ENCODE results near the gene SLAIN2.

DNA sequence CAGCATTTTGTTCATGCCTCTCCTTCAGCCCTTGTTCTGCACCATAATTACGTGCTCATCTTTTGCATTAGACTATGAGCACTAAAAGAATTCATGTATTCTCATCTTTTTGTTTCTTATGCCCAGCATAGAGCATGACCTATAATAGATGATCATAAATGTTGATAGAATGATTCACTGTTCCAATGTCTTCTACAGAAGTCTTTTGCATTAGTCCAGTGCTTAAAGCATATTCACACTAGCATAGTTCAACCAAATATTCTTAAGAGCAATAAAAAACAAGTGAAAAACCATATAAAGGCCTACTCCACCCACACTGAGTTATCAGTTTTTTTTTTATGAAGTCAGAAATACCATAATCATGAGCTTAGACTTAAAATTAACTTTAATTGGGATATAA, 105.3 kb downstream of the SLAIN2 start:
- no peak for TF ChIP-seq SIN3A (IDR thresholded peaks at IDR 0.05; ENCODE audit: borderline replicate concordance, insufficient read depth, low read length)
- no peak for TF ChIP-seq POLR2AphosphoS5 (IDR thresholded peaks at IDR 0.05; ENCODE audit: low read depth, low read length)

Data from PFSK-1 (cell line).